Esophagus muscularis mucosa (tissue), 4 donors: ENCODE data around the gene ALDH7A1. TPM values are rescaled to one million over a fixed set of nuclear protein-coding genes. Genes with fewer than 3 reads are reported as not detected.
A peak's percentile ranks its signal among the peaks of the same experiment; 100 is the strongest.

ENCODE experiments used
- DNase-seq: peaks from one replicate; pipeline ENCODE4 v3.0.0-alpha.2; 2017; ENCODE audit errors: extremely low spot score
- H3K27ac ChIP-seq, 4 donors: fragments of 200-600 bp; sonication (generic); replicated peaks in 1 of 4; 1 replicate in 3 of 4; 2 replicates in 1 of 4; pipeline ENCODE4 v1.5.1; 2016 to 2019; ENCODE audit warnings: mild to moderate bottlenecking in 1 of 4
- H3K27me3 ChIP-seq, 4 donors: fragments of 200-600 bp; sonication (generic); one replicate each; pipeline versions ENCODE4 v1.5.1 to v1.6.0; 2016 to 2019
- H3K36me3 ChIP-seq, 4 donors: fragments of 200-600 bp; sonication (generic); one replicate each; pipeline ENCODE4 v1.5.1; 2016 to 2019
- H3K4me1 ChIP-seq, 4 donors: fragments of 200-600 bp; sonication (generic); one replicate each; pipeline ENCODE4 v1.5.1; 2016 to 2019
- H3K4me3 ChIP-seq, 4 donors: fragments of 200-600 bp; sonication (generic); 1 replicate in 2 of 4; 2 replicates in 2 of 4; pipeline ENCODE4 v1.5.1; 2016 to 2019; ENCODE audit warnings: mild to moderate bottlenecking in 4 of 4, moderate library complexity in 1 of 4
- H3K9me3 ChIP-seq, 4 donors: fragments of 200-600 bp; sonication (generic); 1 replicate in 3 of 4; 2 replicates in 1 of 4; pipeline ENCODE4 v1.5.1; 2016 to 2019
- EP300 ChIP-seq: sonication (generic); formaldehyde crosslinking; IDR thresholded peaks from one replicate; pipeline ENCODE4 v1.6.1; 2017; ENCODE audit warnings: antibody characterized with exemption
- POLR2A ChIP-seq: fragments of 450-650 bp; IDR thresholded peaks from one replicate; pipeline ENCODE4 v1.6.1; 2017; ENCODE audit warnings: antibody characterized with exemption, moderate library complexity, mild to moderate bottlenecking, low read depth
- POLR2AphosphoS5 ChIP-seq, 2 donors: sonication (generic); formaldehyde crosslinking; IDR thresholded peaks; one replicate each; pipeline ENCODE4 v1.6.1; 2017; ENCODE audit warnings: antibody characterized with exemption in 2 of 2
- WGBS: methylation state at CpG from one replicate; pipeline ENCODE4 v1.1.5; 2018; 5-methylcytosine and 5-hydroxymethylcytosine counted together
- intact Hi-C: fragments of 100-400 bp; cut with DNase I; formaldehyde crosslinking; loops from one replicate; pipeline ENCODE4 v1.15.1; 2023
- total RNA-seq, 4 donors: library from RNA; depleted of rRNA; stranded (reverse); fragments of >200 nt; gene quantifications; one replicate each; pipeline versions ENCODE4 v1.1.0 to v1.2.1, GENCODE V29; 2016
- TF ChIP-seq, protein P1 (sequence below), 3 experiments: fragments of 200-600 bp in 2 of 3; fragments of 450-650 bp in 1 of 3; sonication (generic) in 2 of 3; IDR thresholded peaks; one replicate each; pipeline ENCODE4 v1.5.1; 2017 to 2019; ENCODE audit warnings: antibody characterized with exemption in 3 of 3, mild to moderate bottlenecking in 2 of 3, moderate library complexity in 1 of 3

ALDH7A1 gene
- total RNA-seq, 4 donors from 2014 or later = 14.9 to 17.7 (median 15.5) TPM

DNA sequence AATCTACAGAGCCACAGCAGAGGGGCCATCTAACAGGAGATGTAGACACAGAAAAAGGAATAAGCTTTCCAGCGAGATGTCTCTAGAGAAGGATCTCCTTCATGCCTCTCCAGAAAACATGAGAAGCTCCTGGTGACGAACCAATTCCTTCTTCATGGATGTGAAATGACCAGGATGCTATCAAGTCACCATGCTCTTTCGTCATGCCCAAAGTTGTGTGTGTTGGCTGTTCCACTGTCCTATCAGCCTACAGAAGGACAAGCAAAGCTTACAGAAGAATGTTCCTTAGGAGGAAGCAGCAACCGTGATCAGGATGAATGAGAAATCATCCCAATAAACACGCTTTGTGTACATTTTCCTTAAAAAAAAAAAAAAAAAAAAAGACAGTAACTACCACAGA is 54.4 kb downstream of the ALDH7A1 start:
- Histone ChIP-seq H3K9me3 (no peaks in the 10 kb centered on the region), H3K27me3 (no peaks in the 10 kb centered on the region), H3K36me3 (peaks cover 0 to 25% (median 6%) of the 10 kb centered on the region in 4 donors), H3K27ac (no peak overlapping the region), H3K4me1 (peaks cover 4 to 29% (median 22%) of the 10 kb centered on the region in 4 donors), H3K4me3 (no peak overlapping the region)
- intact Hi-C loops = loop anchor here (5.0 kb wide), 1 partner anchor 52 kb away; no protein-coding TSS in a partner anchor
- no peak for DNase-seq
- WGBS = 89% methylated on average over 5 of the region's 5 CpGs
- TF ChIP-seq POLR2AphosphoS5 (IDR thresholded peaks at IDR 0.05) (no peak), POLR2A (no peak), EP300 (no peak)
- TF ChIP-seq, protein P1, sequence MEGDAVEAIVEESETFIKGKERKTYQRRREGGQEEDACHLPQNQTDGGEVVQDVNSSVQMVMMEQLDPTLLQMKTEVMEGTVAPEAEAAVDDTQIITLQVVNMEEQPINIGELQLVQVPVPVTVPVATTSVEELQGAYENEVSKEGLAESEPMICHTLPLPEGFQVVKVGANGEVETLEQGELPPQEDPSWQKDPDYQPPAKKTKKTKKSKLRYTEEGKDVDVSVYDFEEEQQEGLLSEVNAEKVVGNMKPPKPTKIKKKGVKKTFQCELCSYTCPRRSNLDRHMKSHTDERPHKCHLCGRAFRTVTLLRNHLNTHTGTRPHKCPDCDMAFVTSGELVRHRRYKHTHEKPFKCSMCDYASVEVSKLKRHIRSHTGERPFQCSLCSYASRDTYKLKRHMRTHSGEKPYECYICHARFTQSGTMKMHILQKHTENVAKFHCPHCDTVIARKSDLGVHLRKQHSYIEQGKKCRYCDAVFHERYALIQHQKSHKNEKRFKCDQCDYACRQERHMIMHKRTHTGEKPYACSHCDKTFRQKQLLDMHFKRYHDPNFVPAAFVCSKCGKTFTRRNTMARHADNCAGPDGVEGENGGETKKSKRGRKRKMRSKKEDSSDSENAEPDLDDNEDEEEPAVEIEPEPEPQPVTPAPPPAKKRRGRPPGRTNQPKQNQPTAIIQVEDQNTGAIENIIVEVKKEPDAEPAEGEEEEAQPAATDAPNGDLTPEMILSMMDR (IDR thresholded peaks at IDR 0.05) = no peak

DNA sequence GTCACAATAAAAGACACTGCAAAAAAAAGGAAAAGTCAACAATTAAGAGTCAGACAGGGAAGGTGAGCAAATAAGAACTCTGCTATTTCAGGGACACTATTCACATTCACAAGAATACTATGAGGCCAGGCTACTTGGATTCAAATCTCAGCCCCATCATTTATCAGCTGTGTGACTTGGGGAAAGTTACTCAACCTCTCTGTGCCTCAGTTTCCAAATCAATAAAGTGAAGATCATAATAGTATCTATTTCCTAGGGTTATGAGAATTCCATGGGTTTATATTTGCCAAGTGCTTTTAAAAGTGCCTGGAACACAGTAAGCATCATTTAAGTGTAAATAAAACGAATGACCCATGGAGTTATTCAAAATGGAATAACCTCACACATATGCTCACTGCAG is 56.4 kb downstream of the ALDH7A1 start:
- Histone ChIP-seq H3K4me3 (no peak overlapping the region), H3K9me3 (no peaks in the 10 kb centered on the region), H3K4me1 (peaks cover 4 to 29% (median 22%) of the 10 kb centered on the region in 4 donors), H3K27me3 (no peaks in the 10 kb centered on the region), H3K27ac (peak overlapping the region; percentile 33 to 60 (median 56)), H3K36me3 (peaks cover 0 to 8% (median 0%) of the 10 kb centered on the region in 4 donors)
- WGBS = 38% methylated on average over 1 of the region's 1 CpG
- TF ChIP-seq EP300 = no peak
- TF ChIP-seq POLR2AphosphoS5 (IDR thresholded peaks at IDR 0.05) = no peak
- TF ChIP-seq POLR2A = no peak
- TF ChIP-seq, protein P1 (IDR thresholded peaks at IDR 0.05) = no peak
- intact Hi-C loops = loop anchor here (2.0 to 5.0 kb wide), 2 partner anchors 46 to 200 kb away; no protein-coding TSS in a partner anchor
- no peak for DNase-seq

DNA sequence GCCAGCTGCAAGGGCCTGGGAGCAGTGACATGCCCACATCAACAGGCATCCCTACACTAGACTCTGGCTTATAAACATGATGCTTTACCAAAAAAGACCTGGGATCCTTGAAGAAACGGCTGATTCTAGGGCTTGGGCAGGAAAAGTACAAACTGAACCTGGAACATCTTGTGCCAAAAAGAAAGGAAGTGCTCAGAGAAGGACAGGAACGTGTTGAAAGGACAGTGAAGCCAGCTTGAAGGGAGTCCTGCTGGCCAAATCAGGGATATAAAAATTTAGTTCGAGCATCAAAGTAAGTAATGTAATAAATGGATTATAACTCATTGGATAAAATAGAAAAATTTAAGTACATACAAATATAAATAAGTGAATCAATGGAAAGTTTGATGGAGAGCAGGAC is 58.1 kb downstream of the ALDH7A1 start:
- Histone ChIP-seq H3K27me3 (no peaks in the 10 kb centered on the region), H3K9me3 (no peaks in the 10 kb centered on the region), H3K4me3 (no peak overlapping the region), H3K36me3 (no peaks in the 10 kb centered on the region), H3K4me1 (peaks cover 4 to 34% (median 27%) of the 10 kb centered on the region in 4 donors), H3K27ac (peak overlapping the region in 2 of 4 donors; percentile 3 to 26)
- WGBS = 59% methylated on average over 3 of the region's 3 CpGs
- TF ChIP-seq EP300 (peak; percentile 31), POLR2A (no peak), POLR2AphosphoS5 (IDR thresholded peaks at IDR 0.05) (peak; percentile 12 to 37)
- TF ChIP-seq, protein P1 (IDR thresholded peaks at IDR 0.05) = peak in 1 of 3 experiments; percentile 28
- intact Hi-C loops = loop anchor here (5.0 kb wide), 1 partner anchor 45 kb away; no protein-coding TSS in a partner anchor
- no peak for DNase-seq

DNA sequence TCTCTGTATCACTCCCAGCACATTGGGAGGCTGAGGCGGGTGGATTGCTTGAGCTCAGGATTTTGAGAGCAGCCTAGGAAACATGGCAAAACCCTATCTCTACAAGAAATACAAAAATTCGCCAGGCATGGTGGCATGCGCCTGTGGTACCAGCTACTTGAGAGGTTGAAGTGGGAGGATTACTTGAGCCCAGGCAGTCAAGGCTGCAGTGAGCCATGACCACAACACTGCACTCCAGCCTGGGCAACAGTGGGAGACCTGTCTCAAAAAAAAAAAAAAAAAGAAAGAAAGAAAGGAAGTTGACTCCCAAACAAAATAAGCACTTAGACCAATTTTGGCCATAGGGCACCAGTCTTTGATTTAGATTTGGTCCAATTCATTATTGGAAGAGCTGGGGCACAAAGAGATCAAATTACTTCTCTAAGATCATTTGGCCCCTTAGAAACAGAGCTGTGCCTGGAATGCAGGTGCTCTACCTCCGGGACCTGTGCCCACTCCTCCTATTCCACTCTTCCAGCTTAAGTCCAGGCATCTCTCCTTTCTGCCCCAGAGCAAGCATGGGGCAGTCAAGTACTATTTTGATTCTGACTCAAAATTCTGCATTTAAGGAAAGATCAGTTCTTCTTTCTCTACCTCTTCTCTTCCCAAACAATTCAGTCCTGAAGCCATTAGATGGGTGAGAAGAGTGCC is 59.0 kb downstream of the ALDH7A1 start:
- WGBS = 92% methylated on average over 4 of the region's 4 CpGs
- H3K9me3 ChIP-seq = no peaks in the 10 kb centered on the region
- DNase-seq = no peak
- no peaks in the 10 kb centered on the region for H3K27me3 ChIP-seq
- peaks cover 4 to 43% (median 36%) of the 10 kb centered on the region in 4 donors for H3K4me1 ChIP-seq
- TF ChIP-seq, protein P1 (IDR thresholded peaks at IDR 0.05) = no peak
- TF ChIP-seq POLR2AphosphoS5 (IDR thresholded peaks at IDR 0.05) (no peak), EP300 (no peak), POLR2A (no peak)
- intact Hi-C loops = loop anchor here (5.0 kb wide), 1 partner anchor 44 kb away; no protein-coding TSS in a partner anchor
- H3K27ac ChIP-seq = peak overlapping the region in 1 of 4 donors; percentile 26
- H3K4me3 ChIP-seq = no peak overlapping the region
- H3K36me3 ChIP-seq = no peaks in the 10 kb centered on the region
